Activated T-cell treated with anti-CD3 and anti-CD28 coated beads, Interleukin-2, amount 50 U/mL, for 4 hours (primary cell): ENCODE data around the gene NPHS1. TPM values are rescaled to one million over a fixed set of nuclear protein-coding genes. Genes with fewer than 3 reads are reported as not detected.

Experiments
- ATAC-seq, 2 donors: fragments of 200-7000 bp; cut with Tn5 transposase; one replicate each; pipeline ENCODE4 v1.10.0; 2021
- DNase-seq: peaks from one replicate; pipeline ENCODE4 v3.0.0-alpha.2; 2020
- H3K27me3 Mint-ChIP-seq: one replicate; pipeline ENCODE4 v1.8.0; 2021; ENCODE audit warnings: low read depth, mixed read lengths
- H3K36me3 Mint-ChIP-seq: one replicate; pipeline ENCODE4 v1.8.0; 2022; ENCODE audit warnings: mixed read lengths; ENCODE audit not compliant: insufficient read depth
- H3K4me1 Mint-ChIP-seq: one replicate; pipeline ENCODE4 v1.8.0; 2021; ENCODE audit warnings: low read depth, mixed read lengths
- H3K4me3 Mint-ChIP-seq: one replicate; pipeline ENCODE4 v1.8.0; 2021; ENCODE audit warnings: mild to moderate bottlenecking, moderate library complexity, mixed read lengths
- H3K9me3 Mint-ChIP-seq: one replicate; pipeline ENCODE4 v1.8.0; 2021; ENCODE audit warnings: mixed read lengths
- total RNA-seq, 3 donors: library from RNA; stranded (reverse); gene quantifications; one replicate each; pipeline ENCODE4 v1.2.1, GENCODE V29; 2021

Gene NPHS1
- total RNA-seq, 3 donors from 2014 or later: 0.13 to 0.16 TPM; not detected in 1

DNA sequence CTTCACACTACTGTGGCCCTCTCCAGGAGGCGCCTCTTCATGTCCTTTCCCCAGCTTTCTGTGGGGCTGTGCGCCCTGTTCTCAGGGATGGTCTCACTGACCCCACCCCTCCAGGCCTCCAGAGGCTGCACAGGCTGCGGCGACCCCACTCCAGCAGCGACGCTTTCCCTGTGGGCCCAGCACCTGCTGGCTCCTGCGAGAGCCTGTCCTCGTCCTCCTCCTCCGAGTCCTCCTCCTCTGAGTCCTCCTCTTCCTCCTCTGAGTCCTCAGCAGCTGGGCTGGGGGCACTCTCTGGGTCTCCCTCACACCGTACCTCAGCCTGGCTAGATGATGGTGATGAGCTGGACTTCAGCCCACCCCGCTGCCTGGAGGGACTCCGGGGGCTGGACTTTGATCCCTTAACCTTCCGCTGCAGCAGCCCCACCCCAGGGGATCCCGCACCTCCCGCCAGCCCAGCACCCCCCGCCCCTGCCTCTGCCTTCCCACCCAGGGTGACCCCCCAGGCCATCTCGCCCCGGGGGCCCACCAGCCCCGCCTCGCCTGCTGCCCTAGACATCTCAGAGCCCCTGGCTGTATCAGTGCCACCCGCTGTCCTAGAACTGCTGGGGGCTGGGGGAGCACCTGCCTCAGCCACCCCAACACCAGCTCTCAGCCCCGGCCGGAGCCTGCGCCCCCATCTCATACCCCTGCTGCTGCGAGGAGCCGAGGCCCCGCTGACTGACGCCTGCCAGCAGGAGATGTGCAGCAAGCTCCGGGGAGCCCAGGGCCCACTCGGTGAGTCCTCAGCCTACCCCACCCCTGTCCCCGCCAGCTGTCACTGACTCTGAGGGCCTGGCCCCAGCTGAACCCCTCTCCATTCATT, 65.8 kb downstream of the NPHS1 start:
- Mint-ChIP-seq H3K9me3 (no peaks in the 10 kb centered on the region), H3K4me3 (no peak overlapping the region), H3K27me3 (no peaks in the 10 kb centered on the region), H3K36me3 (peaks cover 10% of the 10 kb centered on the region), H3K4me1 (no peaks in the 10 kb centered on the region)
- no peak for DNase-seq
- ATAC-seq: no peak

DNA sequence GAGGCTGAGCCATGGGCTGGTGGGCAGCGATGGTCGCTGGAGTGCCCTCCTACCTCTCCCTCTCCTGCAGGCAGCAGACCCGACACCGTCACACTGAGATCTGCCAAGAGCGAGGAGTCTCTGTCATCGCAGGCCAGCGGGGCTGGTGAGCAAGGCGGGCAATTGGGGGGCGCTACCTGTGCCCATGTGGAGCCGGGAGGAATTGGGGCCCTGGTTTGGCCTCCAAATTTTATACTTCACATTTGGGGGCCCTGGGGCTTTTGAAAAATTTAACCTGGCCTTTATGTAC, 67.0 kb downstream of the NPHS1 start:
- Mint-ChIP-seq H3K4me1 (no peaks in the 10 kb centered on the region), H3K9me3 (no peaks in the 10 kb centered on the region), H3K27me3 (no peaks in the 10 kb centered on the region), H3K4me3 (no peak overlapping the region), H3K36me3 (peaks cover 11% of the 10 kb centered on the region)
- ATAC-seq: no peak
- no peak for DNase-seq

DNA sequence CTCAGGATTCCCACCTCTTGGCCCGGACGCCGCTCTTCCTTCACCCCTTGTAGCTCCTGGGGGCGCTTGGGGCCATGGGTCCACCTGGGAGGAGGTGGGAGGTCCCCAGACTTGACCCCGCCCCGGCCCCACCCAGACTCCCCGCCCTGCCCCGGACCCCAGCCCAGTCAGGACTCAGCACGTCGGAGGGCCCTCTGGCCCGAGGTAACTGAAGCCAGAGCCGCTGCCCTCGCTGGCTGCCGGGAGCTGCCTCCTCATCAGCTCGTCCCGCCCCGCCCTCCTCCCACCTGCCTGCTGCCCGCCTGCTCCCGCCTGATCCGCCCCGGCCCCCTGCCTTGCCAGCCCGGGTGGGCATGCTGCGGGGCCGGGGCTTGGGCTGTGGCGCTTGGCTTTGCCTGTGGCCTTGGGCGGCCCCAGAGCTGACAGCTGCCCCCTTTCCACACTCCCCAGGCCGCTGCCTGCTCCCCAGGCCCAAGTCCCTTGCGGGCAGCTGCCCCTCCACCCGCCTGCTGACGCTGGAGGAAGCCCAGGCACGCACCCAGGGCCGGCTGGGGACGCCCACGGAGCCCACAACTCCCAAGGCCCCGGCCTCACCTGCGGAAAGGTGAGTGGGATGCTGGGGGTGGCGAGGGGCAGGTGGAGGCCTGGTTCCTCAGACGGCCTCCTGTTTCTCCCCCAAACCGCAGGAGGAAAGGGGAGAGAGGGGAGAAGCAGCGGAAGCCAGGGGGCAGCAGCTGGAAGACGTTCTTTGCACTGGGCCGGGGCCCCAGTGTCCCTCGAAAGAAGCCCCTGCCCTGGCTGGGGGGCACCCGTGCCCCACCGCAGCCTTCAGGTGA, 67.6 kb downstream of the NPHS1 start:
- H3K36me3 Mint-ChIP-seq: peaks cover 11% of the 10 kb centered on the region
- H3K27me3 Mint-ChIP-seq: no peaks in the 10 kb centered on the region
- ATAC-seq (no peak), DNase-seq (no peak)
- no peak overlapping the region for H3K4me3 Mint-ChIP-seq
- no peaks in the 10 kb centered on the region for H3K4me1 Mint-ChIP-seq
- no peaks in the 10 kb centered on the region for H3K9me3 Mint-ChIP-seq

DNA sequence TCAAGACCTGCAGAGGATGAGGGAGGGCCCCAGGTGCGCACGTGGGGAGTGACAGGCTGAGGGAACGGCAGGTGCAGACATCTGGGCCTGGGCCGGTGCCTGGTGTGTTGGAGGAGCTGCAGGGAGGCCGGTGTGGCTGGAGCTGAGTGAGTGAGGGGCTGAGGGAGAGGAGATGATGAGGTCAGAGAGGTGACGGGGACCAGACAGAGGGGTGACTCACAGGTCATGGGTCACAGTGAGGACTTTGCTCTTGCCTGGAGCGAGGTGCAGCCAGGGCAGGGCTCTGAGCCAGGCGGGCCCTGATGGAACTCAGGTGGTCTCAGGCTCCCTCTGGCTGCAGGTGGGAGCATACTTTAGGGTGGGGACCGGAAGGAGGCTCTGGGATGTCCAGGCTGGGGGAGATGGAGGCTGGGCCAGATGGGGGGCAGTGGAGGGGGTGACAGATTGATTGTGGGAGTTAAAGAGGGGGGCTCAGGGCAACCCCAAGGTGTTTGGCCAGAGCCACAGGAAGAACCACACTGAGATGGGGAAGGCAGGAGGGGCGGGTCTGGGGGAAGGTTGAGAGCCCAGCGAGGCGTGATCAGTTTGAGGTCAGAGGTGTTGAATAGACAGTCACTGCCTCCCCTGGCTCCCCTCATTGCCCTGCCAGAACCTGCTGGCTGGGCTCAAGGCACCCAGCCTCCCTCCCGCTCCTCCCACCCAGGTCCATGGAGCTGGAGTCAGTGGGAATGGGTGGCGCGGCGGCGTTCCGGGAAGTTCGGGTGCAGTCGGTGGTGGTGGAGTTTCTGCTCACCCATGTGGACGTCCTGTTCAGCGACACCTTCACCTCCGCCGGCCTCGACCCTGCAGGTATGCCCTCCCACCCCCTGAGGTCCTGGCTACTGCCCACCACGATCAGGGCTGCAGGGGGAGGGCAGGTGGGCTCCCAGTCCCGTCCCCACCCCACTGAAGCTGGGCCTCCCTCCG, 68.6 kb downstream of the NPHS1 start:
- DNase-seq (no peak), ATAC-seq (no peak)
- Mint-ChIP-seq H3K9me3 (no peaks in the 10 kb centered on the region), H3K4me3 (no peak overlapping the region), H3K27me3 (no peaks in the 10 kb centered on the region), H3K4me1 (no peaks in the 10 kb centered on the region), H3K36me3 (peaks cover 11% of the 10 kb centered on the region)

DNA sequence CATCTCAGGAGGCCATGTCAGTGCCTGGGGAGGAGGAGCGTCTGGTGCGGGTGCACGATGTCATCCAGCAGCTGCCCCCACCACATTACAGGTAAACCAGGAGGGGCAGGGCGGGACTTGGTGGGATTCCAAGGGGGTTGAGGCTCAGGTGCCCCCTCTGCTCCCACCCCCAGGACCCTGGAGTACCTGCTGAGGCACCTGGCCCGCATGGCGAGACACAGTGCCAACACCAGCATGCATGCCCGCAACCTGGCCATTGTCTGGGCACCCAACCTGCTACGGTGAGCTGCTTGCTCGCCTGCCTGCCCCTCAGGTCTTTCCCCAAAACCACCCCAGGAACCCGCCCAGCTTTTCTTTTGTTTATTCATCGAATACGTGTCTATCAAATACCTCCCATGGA, 69.7 kb downstream of the NPHS1 start:
- H3K4me3 Mint-ChIP-seq: no peak overlapping the region
- ATAC-seq (no peak), DNase-seq (no peak)
- H3K4me1 Mint-ChIP-seq: no peaks in the 10 kb centered on the region
- no peaks in the 10 kb centered on the region for H3K9me3 Mint-ChIP-seq
- H3K27me3 Mint-ChIP-seq: no peaks in the 10 kb centered on the region
- peaks cover 11% of the 10 kb centered on the region for H3K36me3 Mint-ChIP-seq

DNA sequence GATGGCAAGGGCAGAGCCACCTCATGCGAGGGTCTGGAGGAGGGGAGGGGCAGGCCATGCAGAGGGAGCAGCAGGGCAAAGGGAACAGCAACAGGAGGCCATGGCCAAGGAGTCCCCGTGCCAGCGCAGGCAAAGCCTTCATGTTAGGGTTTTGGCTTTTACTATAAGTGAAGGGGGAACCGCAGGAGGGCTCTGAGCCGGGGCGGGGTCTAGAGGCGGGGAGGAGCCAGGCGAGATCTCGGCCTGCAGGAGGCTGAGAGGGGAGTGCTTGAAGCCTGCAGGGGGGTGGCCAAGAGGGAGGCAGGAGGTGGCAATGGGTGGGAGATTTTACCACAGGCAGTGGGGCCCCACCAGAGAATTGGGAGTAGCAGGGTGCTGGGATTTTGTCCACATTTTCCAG, 70.7 kb downstream of the NPHS1 start:
- Mint-ChIP-seq H3K9me3 (no peaks in the 10 kb centered on the region), H3K27me3 (no peaks in the 10 kb centered on the region), H3K4me3 (no peak overlapping the region), H3K4me1 (peaks cover 3% of the 10 kb centered on the region), H3K36me3 (peaks cover 11% of the 10 kb centered on the region)
- DNase-seq: no peak
- no peak for ATAC-seq

DNA sequence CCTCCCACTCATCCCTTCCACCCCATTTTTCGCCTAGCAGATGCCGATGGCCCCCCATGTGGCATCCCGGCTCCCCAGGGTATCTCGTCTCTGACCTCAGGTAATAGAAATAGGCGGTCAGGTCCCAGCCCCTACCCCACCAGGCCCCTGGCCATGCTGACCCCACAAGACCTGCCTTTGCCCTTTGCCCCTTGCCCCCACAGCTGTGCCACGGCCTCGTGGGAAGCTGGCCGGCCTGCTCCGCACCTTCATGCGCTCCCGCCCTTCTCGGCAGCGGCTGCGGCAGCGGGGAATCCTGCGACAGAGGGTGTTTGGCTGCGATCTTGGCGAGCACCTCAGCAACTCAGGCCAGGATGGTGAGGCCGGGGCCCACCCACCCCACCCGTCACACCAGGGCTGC, 71.6 kb downstream of the NPHS1 start:
- Mint-ChIP-seq H3K4me3 (no peak overlapping the region), H3K36me3 (peaks cover 11% of the 10 kb centered on the region), H3K27me3 (no peaks in the 10 kb centered on the region)

DNA sequence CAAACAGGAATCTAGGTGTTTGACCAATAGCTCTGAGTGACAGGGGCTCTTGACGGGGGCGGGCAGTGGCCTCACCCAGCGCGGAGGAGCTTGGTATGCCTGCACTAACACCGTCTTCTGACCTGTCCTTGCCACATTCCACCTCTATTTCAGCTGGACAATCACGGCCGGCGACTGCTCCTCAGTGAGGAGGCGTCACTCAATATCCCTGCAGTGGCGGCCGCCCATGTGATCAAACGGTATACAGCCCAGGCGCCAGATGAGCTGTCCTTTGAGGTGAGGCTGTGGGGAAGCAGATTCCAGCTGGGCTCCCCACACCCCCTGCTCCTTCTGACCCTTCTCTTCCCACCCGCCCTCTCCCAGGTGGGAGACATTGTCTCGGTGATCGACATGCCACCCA, 72.2 kb downstream of the NPHS1 start:
- no peaks in the 10 kb centered on the region for H3K9me3 Mint-ChIP-seq
- H3K36me3 Mint-ChIP-seq: peaks cover 11% of the 10 kb centered on the region
- H3K4me3 Mint-ChIP-seq: no peak overlapping the region
- H3K27me3 Mint-ChIP-seq: no peaks in the 10 kb centered on the region
- ATAC-seq: no peak
- no peak for DNase-seq
- H3K4me1 Mint-ChIP-seq: peaks cover 11% of the 10 kb centered on the region

More for the DNA sequence above, 71.6 kb downstream of the NPHS1 start:
- DNase-seq (no peak), ATAC-seq (no peak)
- Mint-ChIP-seq H3K4me1 (peaks cover 10% of the 10 kb centered on the region), H3K9me3 (no peaks in the 10 kb centered on the region)

DNA sequence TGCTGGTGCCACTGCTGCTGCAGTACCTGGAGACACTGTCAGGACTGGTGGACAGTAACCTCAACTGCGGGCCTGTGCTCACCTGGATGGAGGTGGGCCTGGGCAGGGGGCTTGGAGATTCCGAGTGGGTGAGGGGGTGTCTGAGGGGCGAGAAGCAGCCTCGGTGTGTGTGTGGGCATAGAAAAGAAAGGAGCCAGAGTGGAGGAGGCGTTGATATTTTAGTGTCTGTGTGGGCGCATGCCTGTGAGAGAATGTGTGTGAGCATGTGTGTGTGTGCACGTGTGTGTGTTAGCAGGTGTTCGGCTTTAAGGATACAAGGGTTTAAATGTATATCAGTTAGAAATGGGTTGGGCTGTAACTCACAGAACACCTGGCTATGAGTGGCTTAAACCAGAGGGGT, 73.3 kb downstream of the NPHS1 start:
- Mint-ChIP-seq H3K27me3 (no peaks in the 10 kb centered on the region), H3K36me3 (peaks cover 11% of the 10 kb centered on the region), H3K9me3 (no peaks in the 10 kb centered on the region), H3K4me3 (no peak overlapping the region), H3K4me1 (peaks cover 19% of the 10 kb centered on the region)
- no peak for ATAC-seq
- no peak for DNase-seq

DNA sequence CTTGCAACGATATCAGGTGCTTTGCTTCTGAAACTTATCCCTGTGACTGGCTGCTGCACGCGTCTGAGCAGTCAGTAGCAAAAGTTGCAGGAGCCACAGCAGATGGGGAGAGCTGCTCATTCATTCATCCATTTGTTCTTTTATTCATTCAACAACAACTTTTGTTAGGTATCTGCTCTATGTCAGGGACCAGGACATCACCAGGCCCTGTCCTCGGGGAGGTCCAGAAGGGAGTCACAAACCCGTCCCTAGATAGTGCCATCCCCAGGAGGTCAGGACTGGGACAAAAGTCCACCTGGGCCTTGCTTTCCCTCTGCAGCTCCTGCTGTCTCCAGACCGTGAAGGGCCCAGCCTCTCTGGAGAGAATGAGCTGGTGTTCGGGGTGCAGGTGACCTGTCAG, 74.3 kb downstream of the NPHS1 start:
- Mint-ChIP-seq H3K4me3 (no peak overlapping the region), H3K9me3 (no peaks in the 10 kb centered on the region), H3K4me1 (peaks cover 19% of the 10 kb centered on the region), H3K36me3 (peaks cover 7% of the 10 kb centered on the region), H3K27me3 (no peaks in the 10 kb centered on the region)
- ATAC-seq (no peak), DNase-seq (no peak)

DNA sequence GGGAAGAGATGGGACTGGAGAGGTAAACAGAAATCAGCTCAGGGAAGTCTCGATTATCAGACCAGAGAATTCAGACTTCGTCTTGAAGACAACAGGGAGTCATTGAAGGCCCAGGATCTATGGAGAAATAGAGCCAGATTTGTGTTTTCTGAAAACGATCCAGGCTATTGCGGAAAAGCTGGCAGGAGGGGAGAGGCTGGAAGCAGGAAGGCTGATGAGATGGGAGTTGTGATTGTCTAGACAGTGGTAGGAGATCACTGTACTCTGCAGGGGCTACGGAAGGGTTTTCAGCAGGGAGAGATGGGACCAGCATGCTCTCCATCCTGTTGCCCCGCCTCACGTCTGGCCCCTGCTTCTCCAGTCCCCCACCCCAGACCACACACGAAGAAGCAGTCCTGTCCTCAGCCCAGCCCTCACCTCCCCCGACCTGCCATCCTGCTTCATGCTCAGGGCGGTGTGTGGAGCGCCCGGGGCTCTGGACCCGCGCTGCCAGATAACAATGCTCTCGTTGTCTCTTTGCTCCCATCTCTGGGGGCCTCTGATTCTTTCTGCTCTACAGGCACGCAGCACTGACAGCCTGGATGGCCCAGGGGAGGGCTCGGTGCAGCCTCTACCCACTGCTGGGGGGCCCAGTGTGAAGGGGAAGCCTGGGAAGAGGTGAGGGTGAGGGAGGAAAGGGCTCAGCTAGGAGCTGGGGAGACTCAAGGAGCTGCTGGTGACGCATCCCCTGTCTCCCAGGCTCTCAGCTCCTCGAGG, 75.0 kb downstream of the NPHS1 start:
- H3K27me3 Mint-ChIP-seq: no peaks in the 10 kb centered on the region
- ATAC-seq: no peak
- H3K36me3 Mint-ChIP-seq: peaks cover 4% of the 10 kb centered on the region
- no peak for DNase-seq
- H3K4me3 Mint-ChIP-seq: peak overlapping the region; percentile 59
- H3K4me1 Mint-ChIP-seq: peaks cover 19% of the 10 kb centered on the region
- no peaks in the 10 kb centered on the region for H3K9me3 Mint-ChIP-seq

DNA sequence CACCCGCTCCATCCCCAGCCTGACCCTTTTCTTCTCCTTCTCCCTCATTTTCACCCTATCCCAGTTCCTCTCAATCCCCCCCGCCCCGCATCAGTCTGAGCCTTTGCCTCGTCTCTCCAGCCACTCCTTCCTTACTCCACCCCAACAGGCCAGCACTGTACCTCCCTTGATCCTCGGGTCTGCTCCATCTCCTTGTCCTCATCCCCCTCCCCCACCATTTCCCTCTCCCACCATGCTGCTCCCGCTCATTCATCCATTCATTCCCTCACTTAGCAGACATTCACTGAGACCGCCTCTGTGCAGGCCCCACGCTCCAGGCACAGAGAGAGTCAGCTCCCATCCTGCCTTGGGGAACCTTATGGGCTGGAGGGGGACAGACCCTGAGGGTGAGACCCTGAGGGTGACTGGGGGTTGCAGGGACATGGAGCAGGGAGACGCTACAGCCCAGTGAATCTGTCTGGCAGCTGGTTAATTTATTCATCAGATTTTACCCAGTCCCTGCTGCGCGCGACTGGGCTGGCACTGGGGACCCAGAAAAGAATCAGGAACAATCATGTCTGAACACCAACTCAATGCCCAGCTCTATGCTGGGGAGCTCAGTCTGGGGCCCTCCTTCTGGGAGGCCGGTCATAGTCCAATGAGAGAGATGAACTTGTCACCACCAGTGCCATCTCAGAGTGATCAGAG, 76.1 kb downstream of the NPHS1 start:
- H3K4me3 Mint-ChIP-seq: peak overlapping the region; percentile 59
- no peaks in the 10 kb centered on the region for H3K36me3 Mint-ChIP-seq
- DNase-seq (no peak), ATAC-seq (no peak)
- no peaks in the 10 kb centered on the region for H3K9me3 Mint-ChIP-seq
- H3K27me3 Mint-ChIP-seq: no peaks in the 10 kb centered on the region
- H3K4me1 Mint-ChIP-seq: peaks cover 19% of the 10 kb centered on the region
